Measurements from ENCODE around the gene TUNAR. TPM values are rescaled to one million over a fixed set of nuclear protein-coding genes. Genes with fewer than 3 reads are reported as not detected.

The TUNAR gene
- total RNA-seq, 1 experiment from 2014 or later, result 0.10 TPM

DNA sequence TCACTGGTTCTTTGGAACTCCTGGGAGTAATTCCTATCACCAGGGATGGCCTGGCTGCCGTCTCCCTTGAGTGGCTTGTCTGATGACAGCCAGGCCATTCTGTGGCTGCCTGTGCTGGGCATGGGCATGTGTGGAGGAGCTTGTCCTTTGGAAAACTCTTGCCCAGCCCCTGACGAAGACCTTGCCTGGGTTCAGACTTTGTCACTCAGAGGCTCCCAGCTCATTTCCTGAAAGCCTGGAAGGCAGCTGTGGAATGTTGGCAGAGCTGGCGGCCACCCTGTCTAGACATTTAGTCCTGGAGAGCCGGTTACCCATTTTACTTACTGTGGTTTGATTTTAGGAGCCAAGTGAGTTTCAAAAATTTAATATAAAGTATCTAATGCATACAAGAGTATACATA lies 34.0 kb downstream of the TUNAR start:
- DNase-seq (ENCODE audit: low read depth, low spot score), result no peak
- Histone ChIP-seq H3K27me3 (ENCODE audit: control insufficient read depth, insufficient read depth, low read length) (no peaks in the 10 kb centered on the region), H3K4me1 (ENCODE audit: control insufficient read depth, insufficient read depth, low read length) (no peaks in the 10 kb centered on the region), H3K9me3 (ENCODE audit: control insufficient read depth, insufficient read depth, low read depth, low read length) (no peaks in the 10 kb centered on the region), H3K36me3 (ENCODE audit: control insufficient read depth, insufficient read depth, low read length) (no peaks in the 10 kb centered on the region), H3K4me3 (ENCODE audit: low read depth in 2 of 2, low read length in 2 of 2) (no peak overlapping the region), H3K27ac (ENCODE audit: low read length) (no peak overlapping the region)
- BruUV-seq (replicated peaks), result no TSS peak
- no peak for ATAC-seq
- intact Hi-C loops (cut with micrococcal nuclease; ENCODE audit: unreplicated experiment) (no loop called here), in situ Hi-C loops (cut with HindIII; ENCODE audit: low pct_unique_long_range_greater_than_20kb, low sequenced_read_pairs) (no loop called here)
- ChIA-PET POLR2A (no interaction called here), CTCF (no interaction called here)
- no peak for TF ChIP-seq TCF7L2 (IDR thresholded peaks at IDR 0.05; ENCODE audit: low read depth, low read length)
- TF ChIP-seq, protein P1, sequence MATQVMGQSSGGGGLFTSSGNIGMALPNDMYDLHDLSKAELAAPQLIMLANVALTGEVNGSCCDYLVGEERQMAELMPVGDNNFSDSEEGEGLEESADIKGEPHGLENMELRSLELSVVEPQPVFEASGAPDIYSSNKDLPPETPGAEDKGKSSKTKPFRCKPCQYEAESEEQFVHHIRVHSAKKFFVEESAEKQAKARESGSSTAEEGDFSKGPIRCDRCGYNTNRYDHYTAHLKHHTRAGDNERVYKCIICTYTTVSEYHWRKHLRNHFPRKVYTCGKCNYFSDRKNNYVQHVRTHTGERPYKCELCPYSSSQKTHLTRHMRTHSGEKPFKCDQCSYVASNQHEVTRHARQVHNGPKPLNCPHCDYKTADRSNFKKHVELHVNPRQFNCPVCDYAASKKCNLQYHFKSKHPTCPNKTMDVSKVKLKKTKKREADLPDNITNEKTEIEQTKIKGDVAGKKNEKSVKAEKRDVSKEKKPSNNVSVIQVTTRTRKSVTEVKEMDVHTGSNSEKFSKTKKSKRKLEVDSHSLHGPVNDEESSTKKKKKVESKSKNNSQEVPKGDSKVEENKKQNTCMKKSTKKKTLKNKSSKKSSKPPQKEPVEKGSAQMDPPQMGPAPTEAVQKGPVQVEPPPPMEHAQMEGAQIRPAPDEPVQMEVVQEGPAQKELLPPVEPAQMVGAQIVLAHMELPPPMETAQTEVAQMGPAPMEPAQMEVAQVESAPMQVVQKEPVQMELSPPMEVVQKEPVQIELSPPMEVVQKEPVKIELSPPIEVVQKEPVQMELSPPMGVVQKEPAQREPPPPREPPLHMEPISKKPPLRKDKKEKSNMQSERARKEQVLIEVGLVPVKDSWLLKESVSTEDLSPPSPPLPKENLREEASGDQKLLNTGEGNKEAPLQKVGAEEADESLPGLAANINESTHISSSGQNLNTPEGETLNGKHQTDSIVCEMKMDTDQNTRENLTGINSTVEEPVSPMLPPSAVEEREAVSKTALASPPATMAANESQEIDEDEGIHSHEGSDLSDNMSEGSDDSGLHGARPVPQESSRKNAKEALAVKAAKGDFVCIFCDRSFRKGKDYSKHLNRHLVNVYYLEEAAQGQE (IDR thresholded peaks at IDR 0.05; ENCODE audit: insufficient read depth in 1 of 2, low read depth in 2 of 2, low read length in 1 of 2), result no peak
- no peak for TF ChIP-seq POLR2AphosphoS5 (IDR thresholded peaks at IDR 0.05; ENCODE audit: low read depth, low read length)
- TF ChIP-seq SIN3A (IDR thresholded peaks at IDR 0.05; ENCODE audit: borderline replicate concordance, insufficient read depth, low read depth, low read length), result no peak
- TF ChIP-seq, protein P2, sequence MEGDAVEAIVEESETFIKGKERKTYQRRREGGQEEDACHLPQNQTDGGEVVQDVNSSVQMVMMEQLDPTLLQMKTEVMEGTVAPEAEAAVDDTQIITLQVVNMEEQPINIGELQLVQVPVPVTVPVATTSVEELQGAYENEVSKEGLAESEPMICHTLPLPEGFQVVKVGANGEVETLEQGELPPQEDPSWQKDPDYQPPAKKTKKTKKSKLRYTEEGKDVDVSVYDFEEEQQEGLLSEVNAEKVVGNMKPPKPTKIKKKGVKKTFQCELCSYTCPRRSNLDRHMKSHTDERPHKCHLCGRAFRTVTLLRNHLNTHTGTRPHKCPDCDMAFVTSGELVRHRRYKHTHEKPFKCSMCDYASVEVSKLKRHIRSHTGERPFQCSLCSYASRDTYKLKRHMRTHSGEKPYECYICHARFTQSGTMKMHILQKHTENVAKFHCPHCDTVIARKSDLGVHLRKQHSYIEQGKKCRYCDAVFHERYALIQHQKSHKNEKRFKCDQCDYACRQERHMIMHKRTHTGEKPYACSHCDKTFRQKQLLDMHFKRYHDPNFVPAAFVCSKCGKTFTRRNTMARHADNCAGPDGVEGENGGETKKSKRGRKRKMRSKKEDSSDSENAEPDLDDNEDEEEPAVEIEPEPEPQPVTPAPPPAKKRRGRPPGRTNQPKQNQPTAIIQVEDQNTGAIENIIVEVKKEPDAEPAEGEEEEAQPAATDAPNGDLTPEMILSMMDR (IDR thresholded peaks at IDR 0.05), result no peak

DNA sequence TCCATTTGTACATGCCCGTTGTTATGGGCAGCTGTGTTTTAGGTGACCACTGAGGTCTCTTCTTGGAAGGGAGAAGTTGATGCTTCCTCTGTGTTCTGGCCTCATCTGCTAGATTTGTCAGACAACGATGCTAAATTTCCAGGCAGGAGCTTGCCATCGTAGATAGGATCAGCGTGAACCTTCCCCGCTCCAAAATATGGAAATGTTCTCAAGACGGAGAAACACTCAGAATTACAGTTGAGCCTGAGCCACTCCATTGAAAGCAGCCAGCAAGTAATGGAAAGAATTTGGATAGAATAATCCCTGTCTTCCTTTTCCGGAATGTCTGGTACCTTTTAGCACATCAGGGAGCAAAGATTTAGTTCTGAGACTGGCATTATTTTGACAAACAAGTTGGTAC lies 34.8 kb downstream of the TUNAR start:
- Histone ChIP-seq H3K27me3 (ENCODE audit: control insufficient read depth, insufficient read depth, low read length) (no peaks in the 10 kb centered on the region), H3K4me3 (ENCODE audit: low read depth in 2 of 2, low read length in 2 of 2) (no peak overlapping the region), H3K27ac (ENCODE audit: low read length) (no peak overlapping the region), H3K4me1 (ENCODE audit: control insufficient read depth, insufficient read depth, low read length) (no peaks in the 10 kb centered on the region), H3K9me3 (ENCODE audit: control insufficient read depth, insufficient read depth, low read depth, low read length) (no peaks in the 10 kb centered on the region), H3K36me3 (ENCODE audit: control insufficient read depth, insufficient read depth, low read length) (no peaks in the 10 kb centered on the region)
- no TSS peak for BruUV-seq (replicated peaks)
- no peak for ATAC-seq
- POLR2A ChIA-PET, result no interaction called here
- DNase-seq (ENCODE audit: low read depth, low spot score), result no peak
- TF ChIP-seq, protein P1 (IDR thresholded peaks at IDR 0.05; ENCODE audit: insufficient read depth in 1 of 2, low read depth in 2 of 2, low read length in 1 of 2), result no peak
- TF ChIP-seq POLR2AphosphoS5 (IDR thresholded peaks at IDR 0.05; ENCODE audit: low read depth, low read length), result no peak
- CTCF ChIA-PET, result no interaction called here
- in situ Hi-C loops (cut with HindIII; ENCODE audit: low pct_unique_long_range_greater_than_20kb, low sequenced_read_pairs), result no loop called here
- intact Hi-C loops (cut with micrococcal nuclease; ENCODE audit: unreplicated experiment), result no loop called here
